Measurements from ENCODE around the gene DPP9.

Gene DPP9

DNA sequence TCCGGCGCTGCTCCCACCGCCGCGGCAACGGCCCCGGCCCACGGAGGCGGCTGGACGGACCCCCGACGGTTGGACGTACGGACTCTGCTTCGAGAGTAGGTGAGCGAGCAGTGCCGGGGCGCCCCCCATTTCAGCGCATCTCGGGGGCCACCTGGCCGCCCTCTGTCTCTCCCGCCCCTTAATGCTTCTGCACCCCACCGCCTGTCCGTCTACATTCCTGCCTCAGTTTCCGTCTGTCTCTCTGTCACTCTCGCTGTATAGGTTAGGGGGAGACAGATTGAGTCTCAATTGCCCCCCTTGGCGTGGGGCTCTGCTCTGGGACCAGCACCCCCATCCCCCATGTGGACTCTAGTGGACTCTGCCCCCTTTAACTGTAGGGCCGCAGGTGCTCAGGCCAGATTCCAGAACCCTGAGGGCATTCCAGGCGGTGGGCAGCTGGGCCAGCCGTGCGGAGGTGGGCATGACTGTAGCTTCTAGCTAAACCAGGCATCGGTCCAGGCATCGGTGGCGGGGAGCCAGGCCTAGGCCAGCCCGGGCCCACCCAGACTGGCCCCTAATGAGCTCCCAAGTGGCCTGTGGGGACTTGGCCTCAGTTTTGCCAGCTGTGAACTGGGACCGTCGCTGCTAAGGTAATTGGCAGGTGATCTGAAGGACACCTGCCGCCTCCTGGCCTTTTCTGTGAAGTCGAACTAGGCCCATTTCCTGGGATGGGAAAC, 84.0 kb downstream of the DPP9 start:
- H3K4me3 ChIP-seq (replicated peaks; ENCODE audit: insufficient read depth, low read length), result peak overlapping the region; percentile 93
- no peak for DNase-seq (ENCODE audit: low read depth in 1 of 2, low spot score in 1 of 2)
- TF ChIP-seq POLR2AphosphoS5 (IDR thresholded peaks at IDR 0.05; ENCODE audit: low read depth), result peak; percentile 3; the same call in 1 of the 2 replicates
- TF ChIP-seq GABPA (IDR thresholded peaks at IDR 0.05; ENCODE audit: low read depth), result no peak
- TF ChIP-seq, protein P1, sequence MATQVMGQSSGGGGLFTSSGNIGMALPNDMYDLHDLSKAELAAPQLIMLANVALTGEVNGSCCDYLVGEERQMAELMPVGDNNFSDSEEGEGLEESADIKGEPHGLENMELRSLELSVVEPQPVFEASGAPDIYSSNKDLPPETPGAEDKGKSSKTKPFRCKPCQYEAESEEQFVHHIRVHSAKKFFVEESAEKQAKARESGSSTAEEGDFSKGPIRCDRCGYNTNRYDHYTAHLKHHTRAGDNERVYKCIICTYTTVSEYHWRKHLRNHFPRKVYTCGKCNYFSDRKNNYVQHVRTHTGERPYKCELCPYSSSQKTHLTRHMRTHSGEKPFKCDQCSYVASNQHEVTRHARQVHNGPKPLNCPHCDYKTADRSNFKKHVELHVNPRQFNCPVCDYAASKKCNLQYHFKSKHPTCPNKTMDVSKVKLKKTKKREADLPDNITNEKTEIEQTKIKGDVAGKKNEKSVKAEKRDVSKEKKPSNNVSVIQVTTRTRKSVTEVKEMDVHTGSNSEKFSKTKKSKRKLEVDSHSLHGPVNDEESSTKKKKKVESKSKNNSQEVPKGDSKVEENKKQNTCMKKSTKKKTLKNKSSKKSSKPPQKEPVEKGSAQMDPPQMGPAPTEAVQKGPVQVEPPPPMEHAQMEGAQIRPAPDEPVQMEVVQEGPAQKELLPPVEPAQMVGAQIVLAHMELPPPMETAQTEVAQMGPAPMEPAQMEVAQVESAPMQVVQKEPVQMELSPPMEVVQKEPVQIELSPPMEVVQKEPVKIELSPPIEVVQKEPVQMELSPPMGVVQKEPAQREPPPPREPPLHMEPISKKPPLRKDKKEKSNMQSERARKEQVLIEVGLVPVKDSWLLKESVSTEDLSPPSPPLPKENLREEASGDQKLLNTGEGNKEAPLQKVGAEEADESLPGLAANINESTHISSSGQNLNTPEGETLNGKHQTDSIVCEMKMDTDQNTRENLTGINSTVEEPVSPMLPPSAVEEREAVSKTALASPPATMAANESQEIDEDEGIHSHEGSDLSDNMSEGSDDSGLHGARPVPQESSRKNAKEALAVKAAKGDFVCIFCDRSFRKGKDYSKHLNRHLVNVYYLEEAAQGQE (IDR thresholded peaks at IDR 0.05; ENCODE audit: insufficient replicate concordance, low read depth), result no peak
- no peak for TF ChIP-seq SPI1 (IDR thresholded peaks at IDR 0.05; ENCODE audit: borderline replicate concordance, low read depth)
- TF ChIP-seq, protein P2, sequence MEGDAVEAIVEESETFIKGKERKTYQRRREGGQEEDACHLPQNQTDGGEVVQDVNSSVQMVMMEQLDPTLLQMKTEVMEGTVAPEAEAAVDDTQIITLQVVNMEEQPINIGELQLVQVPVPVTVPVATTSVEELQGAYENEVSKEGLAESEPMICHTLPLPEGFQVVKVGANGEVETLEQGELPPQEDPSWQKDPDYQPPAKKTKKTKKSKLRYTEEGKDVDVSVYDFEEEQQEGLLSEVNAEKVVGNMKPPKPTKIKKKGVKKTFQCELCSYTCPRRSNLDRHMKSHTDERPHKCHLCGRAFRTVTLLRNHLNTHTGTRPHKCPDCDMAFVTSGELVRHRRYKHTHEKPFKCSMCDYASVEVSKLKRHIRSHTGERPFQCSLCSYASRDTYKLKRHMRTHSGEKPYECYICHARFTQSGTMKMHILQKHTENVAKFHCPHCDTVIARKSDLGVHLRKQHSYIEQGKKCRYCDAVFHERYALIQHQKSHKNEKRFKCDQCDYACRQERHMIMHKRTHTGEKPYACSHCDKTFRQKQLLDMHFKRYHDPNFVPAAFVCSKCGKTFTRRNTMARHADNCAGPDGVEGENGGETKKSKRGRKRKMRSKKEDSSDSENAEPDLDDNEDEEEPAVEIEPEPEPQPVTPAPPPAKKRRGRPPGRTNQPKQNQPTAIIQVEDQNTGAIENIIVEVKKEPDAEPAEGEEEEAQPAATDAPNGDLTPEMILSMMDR (IDR thresholded peaks at IDR 0.05; ENCODE audit: insufficient read depth, low read length), result no peak
- H3K27ac ChIP-seq (replicated peaks), result peak overlapping the region; percentile 59
- no peaks in the 10 kb centered on the region for H3K27me3 ChIP-seq (ENCODE audit: insufficient read depth, poor library complexity, severe bottlenecking)

DNA sequence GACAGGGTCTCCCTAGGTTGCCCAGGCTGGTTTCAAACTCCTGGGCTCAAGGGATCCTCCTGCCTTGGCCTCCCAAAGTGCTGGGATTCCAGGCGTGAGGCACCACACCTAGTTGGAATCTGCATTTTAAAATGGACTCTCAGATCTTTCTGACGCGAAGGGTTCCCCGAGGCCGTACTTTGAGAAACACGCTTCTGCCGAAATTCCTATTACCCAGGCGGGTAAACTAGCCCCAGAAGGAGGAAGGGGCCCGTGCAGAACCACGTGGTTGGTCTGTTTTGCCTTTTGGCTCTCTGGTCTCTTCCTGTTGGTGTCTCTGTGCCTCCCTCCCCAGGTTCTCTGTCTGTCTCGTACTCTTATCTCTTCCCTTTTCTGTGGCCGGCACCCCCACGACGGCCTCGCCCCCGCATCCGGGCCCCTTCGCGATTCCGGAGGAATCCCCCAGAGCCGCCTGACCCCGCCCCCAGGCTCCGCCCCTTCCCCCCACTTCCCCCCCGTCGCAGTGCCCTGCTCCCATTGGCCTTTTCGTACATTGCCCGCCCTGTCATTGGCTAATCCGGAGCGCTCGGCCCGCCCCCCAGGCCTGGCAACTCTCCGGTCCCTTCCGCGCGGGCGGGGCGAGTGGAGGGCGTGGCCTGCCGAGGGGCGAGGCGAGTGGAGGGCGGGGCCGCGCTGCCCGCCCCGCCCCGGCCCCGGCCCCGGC, 84.7 kb downstream of the DPP9 start, which contains the start of gene TNFAIP8L1:
Gene TNFAIP8L1 (plus strand): TSS at position 689 of the 703 bp plus-strand sequence. CDS start 12,354 bp downstream, outside the sequence.
- DNase-seq (ENCODE audit: low read depth in 1 of 2, low spot score in 1 of 2), result peak; percentile 98 to 99

DNA sequence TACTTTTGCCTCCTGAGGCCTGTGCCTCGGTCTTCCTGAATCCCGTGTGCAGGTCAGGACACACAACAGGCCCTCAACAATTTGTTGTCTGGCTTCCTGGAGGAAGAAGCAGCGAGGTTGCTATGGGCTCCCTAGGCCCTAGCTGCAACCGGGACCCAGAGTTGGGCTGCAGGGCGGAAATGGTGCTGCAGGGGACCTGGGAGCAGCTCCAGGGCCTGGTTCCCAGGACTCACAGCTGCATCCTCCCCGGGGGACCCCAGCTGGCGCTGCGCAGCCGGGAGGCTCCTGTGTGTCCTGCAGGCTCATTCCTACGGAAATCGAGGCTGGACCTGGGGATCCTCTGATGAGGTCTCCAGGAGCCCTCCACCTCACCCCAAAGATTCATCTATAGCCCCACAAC, 85.3 kb downstream of the DPP9 start:
- Histone ChIP-seq H3K4me3 (replicated peaks; ENCODE audit: insufficient read depth, low read length) (no peak overlapping the region), H3K27ac (replicated peaks) (peak overlapping the region; percentile 80), H3K27me3 (ENCODE audit: insufficient read depth, poor library complexity, severe bottlenecking) (no peaks in the 10 kb centered on the region)
- peak in 1 of 2 experiments; percentile 23 for DNase-seq (ENCODE audit: low read depth in 1 of 2, low spot score in 1 of 2)
- no peak for TF ChIP-seq SPI1 (IDR thresholded peaks at IDR 0.05; ENCODE audit: borderline replicate concordance, low read depth)
- TF ChIP-seq POLR2AphosphoS5 (IDR thresholded peaks at IDR 0.05; ENCODE audit: low read depth), result no peak
- TF ChIP-seq, protein P2 (IDR thresholded peaks at IDR 0.05; ENCODE audit: insufficient read depth, low read length), result no peak
- no peak for TF ChIP-seq GABPA (IDR thresholded peaks at IDR 0.05; ENCODE audit: low read depth)
- TF ChIP-seq, protein P1 (IDR thresholded peaks at IDR 0.05; ENCODE audit: insufficient replicate concordance, low read depth), result no peak

More for the DNA sequence above, 84.7 kb downstream of the DPP9 start, which contains the start of gene TNFAIP8L1:
- H3K27ac ChIP-seq (replicated peaks), result peak within 1 kb of the TSS; percentile 80
- peak within 1 kb of the TSS; percentile 93 for H3K4me3 ChIP-seq (replicated peaks; ENCODE audit: insufficient read depth, low read length)
- TF ChIP-seq, protein P2 (IDR thresholded peaks at IDR 0.05; ENCODE audit: insufficient read depth, low read length), result no peak
- TF ChIP-seq GABPA (IDR thresholded peaks at IDR 0.05; ENCODE audit: low read depth), result peak; percentile 56
- TF ChIP-seq POLR2AphosphoS5 (IDR thresholded peaks at IDR 0.05; ENCODE audit: low read depth), result peak; percentile 51
- peak; percentile 70; the same call in 1 of the 2 replicates for TF ChIP-seq SPI1 (IDR thresholded peaks at IDR 0.05; ENCODE audit: borderline replicate concordance, low read depth)
- TF ChIP-seq, protein P1 (IDR thresholded peaks at IDR 0.05; ENCODE audit: insufficient replicate concordance, low read depth), result peak; percentile 38
- H3K27me3 ChIP-seq (ENCODE audit: insufficient read depth, poor library complexity, severe bottlenecking), result no peaks in the 10 kb centered on the region

All from HL-60 (cell line).